ENCODE results near the gene ZSWIM5.

DNA sequence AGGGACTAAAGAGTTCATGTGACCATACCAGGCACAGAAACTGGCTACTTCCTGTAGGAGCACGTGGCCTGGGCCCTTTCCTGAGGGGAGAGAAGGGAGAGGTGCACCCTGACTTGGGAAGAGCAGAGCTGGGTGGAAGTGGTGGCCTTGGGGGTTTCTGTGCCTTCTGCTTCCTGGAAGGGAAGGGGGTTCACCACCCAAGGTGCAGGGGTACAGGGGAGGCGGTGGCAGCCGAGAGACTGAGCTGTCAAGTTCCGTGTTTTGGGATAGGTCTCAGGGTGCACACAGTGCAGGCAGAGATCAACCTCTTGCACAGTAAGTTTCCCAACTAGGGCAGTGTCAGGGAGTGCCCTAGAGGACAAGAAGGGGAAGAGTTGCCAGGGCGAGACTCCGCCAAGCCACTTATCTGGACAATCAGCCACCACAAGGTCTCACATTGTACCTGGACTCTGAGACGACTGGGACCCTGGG is 205.4 kb downstream of the ZSWIM5 start:
- TF ChIP-seq, protein P1, sequence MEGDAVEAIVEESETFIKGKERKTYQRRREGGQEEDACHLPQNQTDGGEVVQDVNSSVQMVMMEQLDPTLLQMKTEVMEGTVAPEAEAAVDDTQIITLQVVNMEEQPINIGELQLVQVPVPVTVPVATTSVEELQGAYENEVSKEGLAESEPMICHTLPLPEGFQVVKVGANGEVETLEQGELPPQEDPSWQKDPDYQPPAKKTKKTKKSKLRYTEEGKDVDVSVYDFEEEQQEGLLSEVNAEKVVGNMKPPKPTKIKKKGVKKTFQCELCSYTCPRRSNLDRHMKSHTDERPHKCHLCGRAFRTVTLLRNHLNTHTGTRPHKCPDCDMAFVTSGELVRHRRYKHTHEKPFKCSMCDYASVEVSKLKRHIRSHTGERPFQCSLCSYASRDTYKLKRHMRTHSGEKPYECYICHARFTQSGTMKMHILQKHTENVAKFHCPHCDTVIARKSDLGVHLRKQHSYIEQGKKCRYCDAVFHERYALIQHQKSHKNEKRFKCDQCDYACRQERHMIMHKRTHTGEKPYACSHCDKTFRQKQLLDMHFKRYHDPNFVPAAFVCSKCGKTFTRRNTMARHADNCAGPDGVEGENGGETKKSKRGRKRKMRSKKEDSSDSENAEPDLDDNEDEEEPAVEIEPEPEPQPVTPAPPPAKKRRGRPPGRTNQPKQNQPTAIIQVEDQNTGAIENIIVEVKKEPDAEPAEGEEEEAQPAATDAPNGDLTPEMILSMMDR (IDR thresholded peaks at IDR 0.05): peak in 1 of 7 experiments; percentile 9
- no peak for TF ChIP-seq POLR2A (IDR thresholded peaks at IDR 0.05)

Measured in body of pancreas (tissue), 4 donors.